A549 (cell line): ENCODE data around the gene SLC29A2.
A peak's percentile ranks its signal among the peaks of the same experiment; 100 is the strongest.

Experiments used
- POLR2A ChIP-seq: IDR thresholded peaks from 2 replicates; pipeline ENCODE4 v1.6.1; 2012; ENCODE audit warnings: mild to moderate bottlenecking, low read length
- SMC3 ChIP-seq: fragments of >200 bp; sonication (Bioruptor Twin); formaldehyde crosslinking; IDR thresholded peaks from 3 replicates; pipeline ENCODE4 v1.6.1; 2018; ENCODE audit warnings: inconsistent platforms
- ZSCAN20 ChIP-seq: fragments of 250-450 bp; sonication (Bioruptor Pico); IDR thresholded peaks from 2 replicates; pipeline ENCODE4 v1.8.0; 2022; ENCODE audit warnings: mild to moderate bottlenecking, moderate library complexity
- TF ChIP-seq, protein P1 (sequence below): fragments of >200 bp; sonication (Bioruptor Twin); formaldehyde crosslinking; IDR thresholded peaks from 3 replicates; pipeline ENCODE4 v1.6.1; 2016
- TF ChIP-seq, protein P2 (sequence below): fragments of >200 bp; sonication (Bioruptor Twin); formaldehyde crosslinking; IDR thresholded peaks from 3 replicates; pipeline ENCODE4 v1.5.1; 2016

DNA sequence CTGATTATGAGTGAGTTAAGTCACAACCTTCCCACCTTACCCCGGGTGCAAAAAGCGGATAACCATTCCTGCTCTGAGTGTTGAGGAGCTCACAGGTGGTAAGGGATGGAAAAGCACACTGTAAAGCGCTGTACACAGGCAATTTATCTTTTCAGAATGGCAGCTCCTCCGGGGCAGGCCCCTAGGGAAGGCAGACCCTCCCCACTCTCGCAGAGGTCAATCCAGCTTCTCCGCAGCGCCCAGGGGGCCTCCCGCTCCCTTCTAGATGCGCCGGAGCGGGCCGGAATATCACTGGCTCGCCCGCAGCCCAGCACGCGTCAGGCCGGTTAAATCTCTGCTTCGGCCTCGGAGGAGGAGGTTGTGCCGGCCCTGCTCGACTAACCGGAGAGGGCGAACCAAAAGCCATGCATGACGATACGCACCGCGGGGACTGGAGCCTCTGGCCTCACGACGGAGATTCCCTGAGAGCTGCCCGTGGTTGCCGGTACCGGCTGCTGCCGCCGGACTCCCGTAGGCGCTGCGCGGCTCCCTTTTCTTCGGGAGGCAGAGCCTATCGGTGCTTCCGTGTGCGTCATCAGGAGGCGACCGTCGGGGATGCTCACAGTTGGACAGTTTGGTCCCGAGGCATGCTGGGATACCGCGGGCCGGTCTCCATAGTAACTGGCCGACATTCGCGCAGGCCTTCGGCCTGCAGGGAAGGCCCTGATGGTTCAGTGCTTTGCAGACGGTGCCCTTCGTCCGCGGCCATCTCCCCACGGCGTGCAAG is 26.8 kb downstream of the SLC29A2 start, which contains the start of gene BRMS1:
- peak; percentile 97 for TF ChIP-seq POLR2A
- TF ChIP-seq, protein P1, sequence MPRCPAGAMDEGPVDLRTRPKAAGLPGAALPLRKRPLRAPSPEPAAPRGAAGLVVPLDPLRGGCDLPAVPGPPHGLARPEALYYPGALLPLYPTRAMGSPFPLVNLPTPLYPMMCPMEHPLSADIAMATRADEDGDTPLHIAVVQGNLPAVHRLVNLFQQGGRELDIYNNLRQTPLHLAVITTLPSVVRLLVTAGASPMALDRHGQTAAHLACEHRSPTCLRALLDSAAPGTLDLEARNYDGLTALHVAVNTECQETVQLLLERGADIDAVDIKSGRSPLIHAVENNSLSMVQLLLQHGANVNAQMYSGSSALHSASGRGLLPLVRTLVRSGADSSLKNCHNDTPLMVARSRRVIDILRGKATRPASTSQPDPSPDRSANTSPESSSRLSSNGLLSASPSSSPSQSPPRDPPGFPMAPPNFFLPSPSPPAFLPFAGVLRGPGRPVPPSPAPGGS: peak; percentile 67; the same call in 1 of the 3 replicates
- TF ChIP-seq SMC3: no peak
- TF ChIP-seq, protein P2, sequence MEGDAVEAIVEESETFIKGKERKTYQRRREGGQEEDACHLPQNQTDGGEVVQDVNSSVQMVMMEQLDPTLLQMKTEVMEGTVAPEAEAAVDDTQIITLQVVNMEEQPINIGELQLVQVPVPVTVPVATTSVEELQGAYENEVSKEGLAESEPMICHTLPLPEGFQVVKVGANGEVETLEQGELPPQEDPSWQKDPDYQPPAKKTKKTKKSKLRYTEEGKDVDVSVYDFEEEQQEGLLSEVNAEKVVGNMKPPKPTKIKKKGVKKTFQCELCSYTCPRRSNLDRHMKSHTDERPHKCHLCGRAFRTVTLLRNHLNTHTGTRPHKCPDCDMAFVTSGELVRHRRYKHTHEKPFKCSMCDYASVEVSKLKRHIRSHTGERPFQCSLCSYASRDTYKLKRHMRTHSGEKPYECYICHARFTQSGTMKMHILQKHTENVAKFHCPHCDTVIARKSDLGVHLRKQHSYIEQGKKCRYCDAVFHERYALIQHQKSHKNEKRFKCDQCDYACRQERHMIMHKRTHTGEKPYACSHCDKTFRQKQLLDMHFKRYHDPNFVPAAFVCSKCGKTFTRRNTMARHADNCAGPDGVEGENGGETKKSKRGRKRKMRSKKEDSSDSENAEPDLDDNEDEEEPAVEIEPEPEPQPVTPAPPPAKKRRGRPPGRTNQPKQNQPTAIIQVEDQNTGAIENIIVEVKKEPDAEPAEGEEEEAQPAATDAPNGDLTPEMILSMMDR: no peak
- no peak for TF ChIP-seq ZSCAN20
